Measurements from ENCODE around the gene RBL1.
"Not testable (repeated sequence)": the region's sequence is repeated elsewhere in the genome, so short reads cannot be mapped to it uniquely, and the experiment has no call there.

The RBL1 gene

GRCh38 chr20:36992802-36993334 lies 102.9 kb downstream of the RBL1 start:
- DNase-seq (ENCODE audit: low read depth in 2 of 2) = no peak

- DNase-seq (ENCODE audit: low read depth in 2 of 2) = no peak
Observed at GRCh38 chr20:36991703-36992102, 104.1 kb downstream of the RBL1 start.

DNA sequence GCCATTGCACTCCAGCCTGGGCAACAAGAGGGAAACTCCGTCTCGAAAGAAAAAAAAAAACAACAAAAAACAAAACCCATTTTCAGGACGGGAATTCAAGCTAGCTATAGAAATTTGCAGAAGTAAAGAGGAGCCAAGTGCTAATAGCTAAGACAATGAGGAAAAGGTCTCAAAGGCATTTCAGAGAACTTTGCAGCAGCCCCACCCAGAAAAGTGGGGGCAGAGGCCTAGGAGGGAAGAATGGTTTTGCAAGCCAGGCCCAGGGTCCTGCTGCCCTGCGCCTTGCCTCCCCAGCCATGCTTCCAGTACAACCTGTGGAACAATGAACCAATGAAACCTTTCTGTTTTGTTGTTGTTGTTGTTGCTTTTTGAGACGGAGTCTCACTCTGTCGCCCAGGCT lies 106.0 kb downstream of the RBL1 start:
- no peak for DNase-seq (ENCODE audit: low read depth in 2 of 2)

DNA sequence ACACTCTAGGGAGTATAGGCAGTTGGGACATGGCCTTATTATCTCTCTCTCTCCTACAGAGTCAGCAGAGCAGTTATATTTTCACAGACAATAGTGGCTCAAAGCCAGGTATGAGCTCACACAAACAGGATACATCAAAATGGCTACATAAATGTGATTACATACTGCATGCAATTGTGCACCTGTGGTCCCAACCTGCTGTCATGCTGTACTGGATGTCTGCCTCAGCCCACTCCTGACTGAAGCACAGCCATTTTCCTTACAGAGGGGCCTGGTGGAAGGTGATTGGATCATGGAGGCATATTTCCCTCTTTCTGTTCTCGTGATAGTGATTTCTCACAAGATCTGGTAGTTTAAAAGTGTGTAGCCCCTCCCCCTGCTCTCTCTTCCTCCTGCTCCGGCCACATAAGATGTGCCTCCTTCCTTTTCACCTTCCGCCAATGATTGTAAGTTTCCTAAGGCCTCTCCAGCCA lies 107.3 kb downstream of the RBL1 start:
- no peak for DNase-seq (ENCODE audit: low read depth in 2 of 2)

- no peak for DNase-seq (ENCODE audit: low read depth in 2 of 2)
Observed at GRCh38 chr20:36984257-36984638, 111.5 kb downstream of the RBL1 start.

GRCh38 chr20:36975099-36975818 lies 120.5 kb downstream of the RBL1 start:
- DNase-seq (ENCODE audit: low read depth in 2 of 2) = no peak

DNA sequence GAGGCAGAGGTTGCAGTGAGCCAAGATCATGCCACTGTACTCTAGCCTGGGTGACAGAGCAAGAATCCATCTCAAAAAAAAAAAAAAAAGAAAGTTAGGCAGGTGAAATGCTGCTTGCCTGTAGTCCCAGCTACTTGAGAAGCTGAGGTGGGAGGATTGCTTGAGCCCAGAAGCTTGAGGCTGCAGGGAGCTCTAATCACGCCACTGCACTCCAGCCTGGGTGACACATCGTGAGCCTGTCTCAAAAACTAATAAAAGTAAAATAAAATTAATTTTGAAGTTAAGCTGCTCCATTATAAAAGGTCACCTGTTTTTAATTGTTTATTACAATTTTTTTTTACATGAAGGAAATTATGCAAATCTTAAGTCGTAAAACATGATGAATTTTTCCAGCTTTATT lies 121.1 kb downstream of the RBL1 start:
- DNase-seq (ENCODE audit: low read depth in 2 of 2) = no peak

DNA sequence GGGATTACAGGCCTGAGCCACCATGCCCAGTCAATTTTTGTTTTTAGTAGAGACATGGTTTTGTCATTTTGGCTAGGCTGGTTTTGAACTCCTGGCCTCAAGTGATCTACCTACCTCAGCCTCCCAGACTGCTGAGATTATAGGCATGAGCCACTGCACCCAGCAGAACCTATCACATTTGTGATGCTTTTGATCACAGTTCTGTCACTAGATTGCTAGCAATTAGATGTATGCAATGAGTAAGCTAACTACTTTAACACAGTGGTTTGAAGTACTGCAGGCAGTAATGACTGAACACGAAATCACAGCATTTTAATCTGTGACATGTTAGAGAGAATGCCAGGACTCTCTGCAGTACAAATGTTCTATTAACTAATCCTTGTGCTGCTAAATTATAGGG lies 124.7 kb downstream of the RBL1 start:
- no peak for DNase-seq (ENCODE audit: low read depth in 2 of 2)

DNA sequence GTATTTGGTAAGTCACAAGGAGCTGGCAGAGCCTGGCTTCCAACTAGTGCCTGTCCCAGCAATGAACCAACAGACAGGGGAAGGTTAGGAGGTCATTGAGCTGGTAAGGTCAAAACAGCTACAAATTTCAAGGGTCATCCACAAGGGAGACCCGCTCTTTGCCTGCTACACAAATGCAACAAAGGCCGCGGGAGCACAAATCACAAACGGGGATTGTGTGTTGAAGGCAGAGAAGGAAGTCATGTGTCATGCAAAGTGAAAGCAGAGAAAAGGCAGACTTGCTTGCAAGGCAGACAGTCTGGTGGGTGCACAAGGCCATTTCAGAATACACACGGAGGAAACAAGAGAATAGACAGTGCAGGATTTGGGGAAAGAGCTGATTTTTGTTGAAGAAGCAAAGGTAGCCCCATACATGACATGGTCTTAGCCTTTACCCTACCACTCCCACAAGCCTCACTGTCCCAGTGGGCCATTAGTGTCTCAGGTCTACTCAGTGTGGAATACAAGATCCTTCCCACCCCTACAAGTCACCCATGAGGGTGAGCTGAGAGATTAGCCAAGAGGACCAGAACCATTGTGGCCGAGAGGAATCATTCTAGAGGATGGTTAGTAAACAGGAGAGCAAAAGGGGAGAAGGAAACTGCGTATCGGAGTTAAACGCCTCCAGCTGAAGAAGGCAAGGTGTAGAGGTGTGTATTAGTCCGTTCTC lies 126.2 kb downstream of the RBL1 start:
- no peak for DNase-seq (ENCODE audit: low read depth in 2 of 2)

DNA sequence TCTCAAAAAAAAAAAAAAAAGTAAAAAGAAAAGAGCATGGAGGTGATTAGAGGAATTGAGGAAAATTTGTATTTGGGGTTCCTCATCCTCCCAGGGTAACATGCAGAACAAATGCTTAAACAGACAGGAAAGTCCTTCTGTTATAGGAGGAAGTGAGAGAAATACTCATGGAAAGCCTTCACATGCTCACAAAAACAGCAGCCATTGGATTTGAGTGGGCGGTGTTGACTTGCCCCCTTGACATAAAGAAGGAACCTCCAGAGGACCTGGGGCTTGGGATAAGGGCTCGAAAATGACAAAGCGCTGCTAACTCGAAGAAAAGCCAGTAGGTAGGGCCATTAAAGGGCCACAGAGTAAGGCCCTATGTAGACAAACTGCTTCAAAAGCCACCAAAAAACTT lies 126.7 kb downstream of the RBL1 start:
- DNase-seq (ENCODE audit: low read depth in 2 of 2) = no peak

DNA sequence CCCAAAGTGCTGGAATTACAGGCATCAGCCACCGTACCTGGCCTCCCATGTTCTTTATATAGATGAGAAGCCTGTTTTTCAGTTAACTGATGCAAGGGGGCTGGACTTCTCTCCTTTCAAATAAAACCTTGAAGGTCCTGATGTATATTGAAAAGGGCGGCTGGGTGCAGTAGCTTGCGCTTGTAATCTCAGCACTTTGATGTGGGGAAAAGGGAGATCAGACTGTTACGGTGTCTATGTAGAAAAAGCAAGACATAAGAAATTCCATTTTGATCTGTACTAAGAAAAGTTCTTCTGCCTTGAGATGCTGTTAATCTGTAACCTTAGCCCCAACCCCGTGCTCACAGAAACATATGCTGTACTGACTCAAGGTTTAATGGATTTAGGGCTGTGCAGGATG lies 128.2 kb downstream of the RBL1 start:
- DNase-seq (ENCODE audit: low read depth in 2 of 2) = no peak

DNA sequence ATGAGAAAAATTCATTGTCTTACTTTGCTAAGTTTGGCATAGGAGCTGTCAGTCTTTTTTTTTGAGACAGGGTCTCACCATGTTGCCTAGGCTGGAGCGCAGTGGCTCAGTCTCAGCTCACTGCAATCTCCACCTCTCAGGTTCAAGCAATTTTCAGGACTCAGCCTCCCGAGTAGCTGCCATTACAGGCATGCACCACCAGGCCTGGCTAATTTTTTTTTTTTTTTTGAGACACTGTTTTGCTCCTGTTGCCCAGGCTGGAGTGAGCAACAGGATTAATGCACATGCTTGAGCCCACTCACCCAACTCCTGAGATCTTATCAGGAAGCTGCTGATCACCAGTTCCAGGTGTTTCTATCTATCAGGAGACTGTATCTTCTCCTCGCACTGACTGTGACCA lies 128.8 kb downstream of the RBL1 start:
- DNase-seq (ENCODE audit: low read depth in 2 of 2) = not testable (repeated sequence)

DNA sequence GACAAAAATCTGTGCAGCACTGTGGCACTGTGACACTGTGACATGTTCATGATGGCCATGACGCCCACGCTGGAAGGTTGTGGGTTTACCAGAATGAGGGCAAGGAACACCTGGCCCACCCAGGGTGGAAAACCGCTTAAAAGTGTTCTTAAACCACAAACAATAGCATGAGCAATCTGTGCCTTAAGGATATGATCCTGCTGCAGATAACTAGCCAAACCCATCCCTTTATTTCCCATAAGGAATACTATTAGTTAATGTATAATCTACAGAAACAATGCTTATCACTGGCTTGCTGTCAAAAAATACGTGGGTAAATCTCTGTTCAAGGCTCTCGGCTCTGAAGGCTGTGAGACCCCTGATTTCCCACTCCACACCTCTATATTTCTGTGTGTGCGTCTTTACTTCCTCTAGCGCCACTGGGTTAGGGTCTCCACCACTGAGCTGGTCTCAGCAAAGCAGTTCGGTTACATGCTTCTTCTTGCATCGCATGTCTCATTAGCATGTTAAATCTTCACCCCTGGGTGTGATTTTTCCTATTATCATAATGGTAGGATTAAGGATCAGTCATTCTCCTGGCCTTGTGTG lies 133.3 kb downstream of the RBL1 start:
- DNase-seq (ENCODE audit: low read depth in 2 of 2) = not testable (repeated sequence)

DNA sequence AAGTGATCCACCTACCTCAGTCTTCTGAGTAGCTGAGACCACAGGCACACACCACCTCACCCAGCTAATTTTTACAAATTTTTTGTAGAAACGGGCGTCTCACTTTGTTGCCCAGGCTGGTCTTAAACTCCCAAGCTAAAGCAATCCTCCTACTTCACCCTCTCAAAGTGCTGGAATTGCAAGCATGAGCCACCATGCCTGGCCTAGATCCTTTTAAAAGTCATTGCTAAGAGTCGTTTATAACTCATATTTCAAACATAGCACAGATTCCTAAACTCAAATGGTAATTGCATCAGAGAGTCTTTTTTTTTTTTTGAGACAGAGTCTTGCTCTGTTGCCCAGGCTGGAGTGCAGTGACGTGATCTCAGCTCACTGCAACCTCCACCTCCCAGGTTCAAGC lies 136.6 kb downstream of the RBL1 start:
- DNase-seq (ENCODE audit: low read depth in 2 of 2) = no peak

DNA sequence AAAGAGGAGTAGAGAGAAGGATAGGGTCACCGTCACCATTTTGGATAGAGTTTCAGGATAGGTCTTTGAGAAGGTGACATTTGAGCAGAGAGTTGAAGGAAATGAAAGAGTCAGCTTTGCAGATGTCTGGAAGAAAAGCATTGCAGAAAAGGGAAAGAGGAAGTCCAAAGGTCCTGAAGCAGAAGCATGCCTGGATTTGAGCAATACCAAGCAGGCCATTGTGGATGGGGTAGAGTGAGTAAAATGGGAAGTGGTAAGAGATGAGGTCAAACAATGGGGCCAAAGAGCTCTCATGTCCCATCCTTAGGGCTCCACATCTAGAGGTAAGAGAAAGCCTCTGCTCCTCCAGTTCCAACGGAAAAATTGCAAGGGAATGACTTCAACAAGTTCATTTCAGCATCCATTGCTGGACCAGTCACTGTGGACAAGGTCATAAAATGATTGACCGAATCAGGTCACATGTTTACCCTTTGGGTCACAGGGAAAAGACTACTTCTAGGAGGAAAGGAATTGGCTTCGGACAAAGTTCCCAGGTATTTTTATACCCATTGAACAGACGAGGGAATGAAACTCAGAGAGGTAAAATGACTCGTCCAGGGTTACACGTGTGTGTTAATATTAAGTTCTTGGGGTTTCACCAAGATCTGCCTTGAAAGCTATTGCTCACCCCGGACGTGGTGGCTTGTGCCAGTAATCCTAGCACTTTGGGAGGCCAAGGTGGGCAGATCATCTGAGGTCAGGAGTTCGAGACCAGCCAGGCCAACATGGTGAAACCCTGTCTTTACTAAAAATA lies 137.7 kb downstream of the RBL1 start:
- no peak for DNase-seq (ENCODE audit: low read depth in 2 of 2)

- DNase-seq (ENCODE audit: low read depth in 2 of 2) = no peak
Observed at GRCh38 chr20:36956674-36957073, 139.1 kb downstream of the RBL1 start.

DNA sequence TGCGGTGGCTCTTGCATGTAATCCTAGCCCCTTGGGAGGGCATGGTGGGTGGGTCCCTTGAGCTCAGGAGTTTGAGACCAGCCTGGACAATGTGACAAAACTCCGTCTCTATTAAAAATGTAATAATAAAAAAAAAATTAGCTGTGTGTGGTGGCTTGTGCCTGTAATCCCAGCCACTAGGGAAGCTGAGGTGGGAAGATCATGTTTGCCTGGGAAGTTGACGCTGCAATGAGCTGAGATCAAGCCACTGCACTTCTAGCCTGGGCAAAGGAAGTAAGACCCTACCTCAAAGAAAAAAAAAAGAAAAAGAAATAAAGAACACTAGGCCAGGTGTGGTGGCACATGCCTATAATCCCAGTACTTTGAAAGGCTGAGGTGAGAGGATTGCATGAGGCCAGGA lies 139.8 kb downstream of the RBL1 start:
- DNase-seq (ENCODE audit: low read depth in 2 of 2) = no peak

GRCh38 chr20:36951979-36952738 lies 143.6 kb downstream of the RBL1 start:
- no peak for DNase-seq (ENCODE audit: low read depth in 2 of 2)

- DNase-seq (ENCODE audit: low read depth in 2 of 2) = peak; percentile 86 to 88
Observed at GRCh38 chr20:36951198-36951978, 144.4 kb downstream of the RBL1 start, which contains the start of gene SAMHD1. TSS of gene SAMHD1 (minus strand) at chr20:36951708. CDS start at chr20:36951643, 65 bp downstream.
